Stomach (tissue), 9 donors: ENCODE measurements around the gene ZFYVE9. TPM values are rescaled to one million over a fixed set of nuclear protein-coding genes. Genes with fewer than 3 reads are reported as not detected.

Experiments used
- DNase-seq, 2 donors: peaks; one replicate each; pipeline versions ENCODE4 v3.0.0 to v3.0.0-alpha.2; 2013 to 2019
- H3K27ac ChIP-seq, 5 donors: fragments of 200-600 bp in 4 of 5; sonication (generic) in 4 of 5; one replicate each; pipeline ENCODE4 v1.5.1; 2013 to 2019; ENCODE audit warnings: mild to moderate bottlenecking in 1 of 5, moderate library complexity in 1 of 5
- H3K27me3 ChIP-seq, 3 donors: fragments of 200-600 bp; sonication (generic); one replicate each; pipeline ENCODE4 v1.5.1; 2017 to 2019; ENCODE audit warnings: mixed run types in 1 of 3
- H3K36me3 ChIP-seq, 4 donors: fragments of 200-600 bp; sonication (generic); 1 replicate in 3 of 4; 2 replicates in 1 of 4; pipeline ENCODE4 v1.5.1; 2016 to 2019
- H3K4me1 ChIP-seq, 4 donors: fragments of 200-600 bp; sonication (generic); one replicate each; pipeline ENCODE4 v1.5.1; 2016 to 2019
- H3K4me3 ChIP-seq, 4 donors: fragments of 200-600 bp; sonication (generic) in 3 of 4; one replicate each; pipeline ENCODE4 v1.5.1; 2016 to 2019; ENCODE audit warnings: mild to moderate bottlenecking in 1 of 4
- H3K9me3 ChIP-seq, 4 donors: fragments of 200-600 bp; sonication (generic); one replicate each; pipeline ENCODE4 v1.5.1; 2016 to 2019
- EP300 ChIP-seq: sonication (generic); formaldehyde crosslinking; IDR thresholded peaks from one replicate; pipeline ENCODE4 v1.6.1; 2017; ENCODE audit warnings: antibody characterized with exemption
- POLR2A ChIP-seq, 4 donors: fragments of 450-650 bp; IDR thresholded peaks; one replicate each; pipeline ENCODE4 v1.6.1; 2016; ENCODE audit warnings: antibody characterized with exemption in 4 of 4, control low read depth in 2 of 4, mild to moderate bottlenecking in 1 of 4, moderate library complexity in 1 of 4
- POLR2AphosphoS5 ChIP-seq, 3 donors: sonication (generic); formaldehyde crosslinking; IDR thresholded peaks; one replicate each; pipeline ENCODE4 v1.6.1; 2016; ENCODE audit warnings: antibody characterized with exemption in 3 of 3
- WGBS, 5 donors: extraction: QIAGEN DNeasy Blood & Tissue Kit in 3 of 5; methylation state at CpG; one replicate each; pipeline versions ENCODE4 v1.1.5 to v1.1.7; 2013 to 2018; 5-methylcytosine and 5-hydroxymethylcytosine counted together
- intact Hi-C: fragments of 100-400 bp; cut with DNase I; formaldehyde crosslinking; loops from one replicate; pipeline ENCODE4 v1.15.1; 2023; ENCODE audit warnings: low total_unique reads
- polyA plus RNA-seq, 3 donors: library from polyadenylated mRNA; stranded (reverse); fragments of 200-250 nt; gene quantifications; one replicate each; pipeline ENCODE4 v1.2.3, GENCODE V29; 2013
- total RNA-seq, 5 donors: library from RNA; depleted of rRNA; stranded (reverse); fragments of >200 nt; gene quantifications; one replicate each; pipeline versions ENCODE4 v1.1.0 to v1.2.3, GENCODE V29; 2014 to 2016
- TF ChIP-seq, protein P1 (sequence below), 7 experiments: fragments of 450-650 bp in 4 of 7; fragments of 200-600 bp in 3 of 7; sonication (generic) in 3 of 7; IDR thresholded peaks; one replicate each; pipeline ENCODE4 v1.5.1; 2016 to 2019; ENCODE audit warnings: antibody characterized with exemption in 7 of 7, control low read depth in 2 of 7, mild to moderate bottlenecking in 1 of 7
- donor health status: healthy with polysubstance abuse.
- donor health status: Bipolar disorder and iron deficiency.
- donor health status: healthy.

The ZFYVE9 gene
- total and polyA plus RNA-seq, 8 donors = 3.6 to 61.1 (median 15.7) TPM

- H3K27me3 ChIP-seq = no peaks in the 10 kb centered on the region
- H3K27ac ChIP-seq = no peak overlapping the region
- no peak for TF ChIP-seq EP300
- no peak for TF ChIP-seq POLR2A (IDR thresholded peaks at IDR 0.05)
- no peak for TF ChIP-seq POLR2AphosphoS5 (IDR thresholded peaks at IDR 0.05)
- TF ChIP-seq, protein P1, sequence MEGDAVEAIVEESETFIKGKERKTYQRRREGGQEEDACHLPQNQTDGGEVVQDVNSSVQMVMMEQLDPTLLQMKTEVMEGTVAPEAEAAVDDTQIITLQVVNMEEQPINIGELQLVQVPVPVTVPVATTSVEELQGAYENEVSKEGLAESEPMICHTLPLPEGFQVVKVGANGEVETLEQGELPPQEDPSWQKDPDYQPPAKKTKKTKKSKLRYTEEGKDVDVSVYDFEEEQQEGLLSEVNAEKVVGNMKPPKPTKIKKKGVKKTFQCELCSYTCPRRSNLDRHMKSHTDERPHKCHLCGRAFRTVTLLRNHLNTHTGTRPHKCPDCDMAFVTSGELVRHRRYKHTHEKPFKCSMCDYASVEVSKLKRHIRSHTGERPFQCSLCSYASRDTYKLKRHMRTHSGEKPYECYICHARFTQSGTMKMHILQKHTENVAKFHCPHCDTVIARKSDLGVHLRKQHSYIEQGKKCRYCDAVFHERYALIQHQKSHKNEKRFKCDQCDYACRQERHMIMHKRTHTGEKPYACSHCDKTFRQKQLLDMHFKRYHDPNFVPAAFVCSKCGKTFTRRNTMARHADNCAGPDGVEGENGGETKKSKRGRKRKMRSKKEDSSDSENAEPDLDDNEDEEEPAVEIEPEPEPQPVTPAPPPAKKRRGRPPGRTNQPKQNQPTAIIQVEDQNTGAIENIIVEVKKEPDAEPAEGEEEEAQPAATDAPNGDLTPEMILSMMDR (IDR thresholded peaks at IDR 0.05) = no peak
- peaks cover 0 to 36% (median 28%) of the 10 kb centered on the region in 4 donors for H3K36me3 ChIP-seq
- intact Hi-C loops = no loop called here
- DNase-seq = no peak
- 88 to 98% (median 91%) methylated on average over 1 of the region's 1 CpG for WGBS, 5 donors
- H3K9me3 ChIP-seq = no peaks in the 10 kb centered on the region
- no peak overlapping the region for H3K4me3 ChIP-seq
- H3K4me1 ChIP-seq = no peaks in the 10 kb centered on the region
Observed at GRCh38 chr1:52332411-52332810, 190.5 kb downstream of the ZFYVE9 start.

GRCh38 chr1:52334906-52335528 is 193.1 kb downstream of the ZFYVE9 start:
- Histone ChIP-seq H3K4me3 (no peak overlapping the region), H3K27ac (no peak overlapping the region), H3K27me3 (no peaks in the 10 kb centered on the region), H3K4me1 (no peaks in the 10 kb centered on the region), H3K36me3 (peaks cover 5 to 62% (median 45%) of the 10 kb centered on the region in 4 donors), H3K9me3 (no peaks in the 10 kb centered on the region)
- TF ChIP-seq POLR2A (IDR thresholded peaks at IDR 0.05) = no peak
- no peak for DNase-seq
- intact Hi-C loops = no loop called here
- WGBS, 5 donors = 81 to 88% (median 86%) methylated on average over 3 of the region's 3 CpGs

- WGBS, 5 donors = 62 to 79% (median 73%) methylated on average over 2 of the region's 2 CpGs
- no peak for DNase-seq
- intact Hi-C loops = no loop called here
- Histone ChIP-seq H3K4me3 (no peak overlapping the region), H3K9me3 (no peaks in the 10 kb centered on the region), H3K27me3 (no peaks in the 10 kb centered on the region), H3K27ac (no peak overlapping the region), H3K36me3 (peaks cover 5 to 70% (median 54%) of the 10 kb centered on the region in 4 donors), H3K4me1 (no peaks in the 10 kb centered on the region)
- TF ChIP-seq EP300 (no peak), POLR2AphosphoS5 (IDR thresholded peaks at IDR 0.05) (no peak), POLR2A (IDR thresholded peaks at IDR 0.05) (no peak)
- TF ChIP-seq, protein P1 (IDR thresholded peaks at IDR 0.05) = no peak
Observed at GRCh38 chr1:52337439-52337838, 195.6 kb downstream of the ZFYVE9 start.

DNA sequence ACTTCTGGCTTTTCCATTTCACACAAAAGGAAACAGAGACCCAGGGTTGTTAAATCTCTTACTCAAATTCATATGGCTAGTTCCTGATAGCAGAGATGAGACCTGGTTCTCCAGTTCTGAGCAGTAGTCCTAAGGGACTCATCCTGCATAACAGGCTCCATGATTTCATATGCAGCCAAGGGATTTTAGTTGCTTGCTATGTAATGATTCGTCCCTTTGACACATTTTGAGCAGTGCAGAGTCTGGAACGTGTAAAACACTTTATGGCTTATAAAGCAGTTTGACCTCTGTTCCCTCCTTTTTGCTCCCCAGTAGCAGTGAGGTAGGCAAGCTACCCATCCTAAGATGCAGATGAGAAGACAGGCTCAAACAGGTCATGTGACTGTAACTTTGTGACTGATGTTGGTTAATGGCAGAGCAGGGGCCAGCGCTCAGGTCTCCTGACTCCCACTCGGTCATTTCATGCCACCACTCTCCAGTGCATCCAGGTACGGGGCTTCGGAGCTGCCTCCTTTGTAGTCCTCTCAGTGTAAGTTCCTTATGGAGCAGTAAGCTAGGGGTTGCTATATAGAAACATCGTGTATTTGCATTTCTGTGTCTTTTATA is 199.9 kb downstream of the ZFYVE9 start:
- Histone ChIP-seq H3K9me3 (no peaks in the 10 kb centered on the region), H3K4me1 (no peaks in the 10 kb centered on the region), H3K27ac (no peak overlapping the region), H3K4me3 (no peak overlapping the region), H3K36me3 (peaks cover 5 to 64% (median 35%) of the 10 kb centered on the region in 4 donors), H3K27me3 (no peaks in the 10 kb centered on the region)
- 77 to 82% (median 81%) methylated on average over 6 to 7 of the region's 7 CpGs for WGBS, 5 donors
- no peak for DNase-seq
- intact Hi-C loops = no loop called here
- TF ChIP-seq EP300 (no peak), POLR2AphosphoS5 (IDR thresholded peaks at IDR 0.05) (no peak), POLR2A (IDR thresholded peaks at IDR 0.05) (no peak)

DNA sequence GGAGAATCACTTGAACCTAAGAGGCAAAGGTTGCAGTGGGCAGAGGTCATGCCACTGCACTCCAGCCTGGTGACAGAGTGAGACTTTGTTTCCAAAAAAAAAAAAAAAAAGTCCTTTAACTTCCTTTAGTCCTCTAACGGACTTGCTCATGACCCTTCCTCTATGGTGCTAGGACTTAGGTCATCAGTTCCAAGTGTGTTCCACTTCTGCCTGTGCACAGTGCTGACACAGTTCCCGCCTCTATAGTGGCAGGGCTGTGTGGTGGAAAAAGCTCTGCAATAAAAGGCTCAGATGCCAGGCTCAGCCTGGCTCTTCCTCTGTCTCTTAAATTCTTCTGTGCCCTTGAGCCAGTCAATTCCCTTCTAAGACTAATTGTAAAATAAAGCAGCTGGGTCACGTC is 202.1 kb downstream of the ZFYVE9 start:
- whole genome bisulfite sequencing, 5 donors = 81 to 90% (median 85%) methylated on average over 3 of the region's 3 CpGs

More for the DNA sequence above, 202.1 kb downstream of the ZFYVE9 start:
- TF ChIP-seq EP300 (no peak), POLR2AphosphoS5 (IDR thresholded peaks at IDR 0.05) (no peak), POLR2A (IDR thresholded peaks at IDR 0.05) (no peak)
- TF ChIP-seq, protein P1 (IDR thresholded peaks at IDR 0.05) = no peak
- Histone ChIP-seq H3K9me3 (no peaks in the 10 kb centered on the region), H3K4me3 (no peak overlapping the region), H3K27me3 (no peaks in the 10 kb centered on the region), H3K36me3 (peaks cover 0 to 50% (median 28%) of the 10 kb centered on the region in 4 donors), H3K4me1 (no peaks in the 10 kb centered on the region), H3K27ac (no peak overlapping the region)
- DNase-seq = no peak
- intact Hi-C loops = no loop called here
